SK-N-SH (cell line): Measurements from ENCODE around the gene MYBPC3. TPM values are rescaled to one million over a fixed set of nuclear protein-coding genes. Genes with fewer than 3 reads are reported as not detected.
"Not testable (repeated sequence)": the region's sequence is repeated elsewhere in the genome, so short reads cannot be mapped to it uniquely, and the experiment has no call there.

ENCODE experiments used
- CTCF ChIA-PET: fragments of 300-600, 350-600 bp; formaldehyde crosslinking; extraction: SDS; loops from one replicate; lab custom pipeline; 2021; lab: Yijun Ruan, JAX
- POLR2A ChIA-PET: fragments of 350-600 bp; sonication (Branson Sonifier 250); formaldehyde crosslinking; extraction: SDS; loops from one replicate; lab custom pipeline; 2020; ENCODE audit warnings: antibody characterized with exemption, inconsistent platforms; lab: Yijun Ruan, JAX
- DNase-seq: peaks from one replicate; pipeline ENCODE4 v3.0.0; 2012
- H2AFZ ChIP-seq: fragments of 200-600 bp; sonication (generic); 2 replicates; pipeline ENCODE4 v1.8.1; 2016; ENCODE audit warnings: antibody characterized with exemption, mild to moderate bottlenecking, low read depth
- H3F3A ChIP-seq: fragments of 200-600 bp; sonication (generic); replicated peaks from 2 replicates; pipeline ENCODE3; 2016; ENCODE audit warnings: antibody characterized with exemption, mild to moderate bottlenecking; ENCODE audit not compliant: insufficient read depth
- H3K27ac ChIP-seq, 2 experiments: fragments of 200-500 bp in 1 of 2; fragments of 200-600 bp in 1 of 2; sonication (Bioruptor generic) in 1 of 2; sonication (generic), shearing (Covaris generic) in 1 of 2; 2 replicates each; pipeline versions ENCODE4 v1.5.1 to v1.6.1; 2014 to 2016; ENCODE audit warnings: low read depth in 2 of 2, inconsistent platforms in 1 of 2, low read length in 1 of 2, mild to moderate bottlenecking in 1 of 2, mixed read lengths in 1 of 2
- H3K27me3 ChIP-seq: fragments of 200-600 bp; sonication (generic), shearing (Covaris generic); 2 replicates; pipeline ENCODE4 v1.6.1; 2016; ENCODE audit warnings: mixed run types; ENCODE audit not compliant: insufficient read depth
- H3K36me3 ChIP-seq, 2 experiments: fragments of 200-500 bp in 1 of 2; fragments of 200-600 bp in 1 of 2; sonication (Bioruptor generic) in 1 of 2; sonication (generic) in 1 of 2; replicated peaks in 1 of 2; 2 replicates each; pipeline versions ENCODE3 to v1.5.1; 2014 to 2016; ENCODE audit warnings: low read length in 1 of 2, mild to moderate bottlenecking in 1 of 2; ENCODE audit not compliant: insufficient read depth in 2 of 2, control insufficient read depth in 1 of 2
- H3K4me1 ChIP-seq, 2 experiments: fragments of 200-500 bp in 1 of 2; fragments of 200-600 bp in 1 of 2; sonication (Bioruptor generic) in 1 of 2; sonication (generic), shearing (Covaris generic) in 1 of 2; 2 replicates each; pipeline versions ENCODE4 v1.5.1 to v1.6.1; 2014 to 2016; ENCODE audit warnings: low read depth in 1 of 2, low read length in 1 of 2, mixed run types in 1 of 2; ENCODE audit not compliant: insufficient read depth in 2 of 2, control insufficient read depth in 1 of 2
- H3K4me2 ChIP-seq: fragments of 200-600 bp; sonication (generic), shearing (Covaris generic); 2 replicates; pipeline ENCODE4 v1.6.1; 2017; ENCODE audit warnings: mixed run types
- H3K4me3 ChIP-seq, 2 experiments: fragments of 200-500 bp in 1 of 2; fragments of 200-600 bp in 1 of 2; sonication (Bioruptor generic) in 1 of 2; sonication (generic), shearing (Covaris generic) in 1 of 2; 2 replicates each; pipeline versions ENCODE4 v1.5.1 to v1.8.1; 2014 to 2016; ENCODE audit warnings: low read depth in 2 of 2, inconsistent platforms in 1 of 2, low read length in 1 of 2, mild to moderate bottlenecking in 1 of 2, mixed read lengths in 1 of 2, moderate library complexity in 1 of 2
- H3K79me2 ChIP-seq: fragments of 200-600 bp; sonication (generic); 2 replicates; pipeline ENCODE4 v1.8.1; 2017; ENCODE audit warnings: mild to moderate bottlenecking; ENCODE audit not compliant: insufficient read depth
- H3K9ac ChIP-seq: fragments of 200-600 bp; sonication (generic); 2 replicates; pipeline ENCODE4 v1.6.1; 2017; ENCODE audit warnings: mixed run types
- H3K9me2 ChIP-seq: fragments of 200-600 bp; sonication (generic); 2 replicates; pipeline ENCODE4 v1.6.1; 2017; ENCODE audit warnings: mixed run types
- H3K9me3 ChIP-seq: fragments of 200-600 bp; sonication (generic); 2 replicates; pipeline ENCODE4 v1.6.1; 2017; ENCODE audit warnings: mixed run types, mild to moderate bottlenecking, moderate library complexity
- H4K20me1 ChIP-seq: fragments of 200-600 bp; sonication (generic); 2 replicates; pipeline ENCODE4 v1.6.1; 2017; ENCODE audit warnings: mild to moderate bottlenecking, mixed run types; ENCODE audit not compliant: insufficient read depth
- CHD2 ChIP-seq: fragments of 150-350 bp; IDR thresholded peaks from 2 replicates; pipeline ENCODE4 v1.6.1; 2018; ENCODE audit warnings: low read length; ENCODE audit not compliant: partially characterized antibody
- EP300 ChIP-seq, 2 experiments: IDR thresholded peaks; 2 replicates each; pipeline versions ENCODE4 v1.4.0 to v1.6.1; 2012; ENCODE audit warnings: borderline replicate concordance in 1 of 2, low read depth in 1 of 2, low read length in 1 of 2
- EZH2phosphoT487 ChIP-seq: fragments of 200-600 bp; sonication (generic); IDR thresholded peaks from 2 replicates; pipeline ENCODE4 v1.6.1; 2017; ENCODE audit warnings: low read depth, mixed run types, mild to moderate bottlenecking, antibody characterized with exemption, moderate library complexity, borderline replicate concordance
- FOSL2 ChIP-seq: IDR thresholded peaks from 2 replicates; pipeline ENCODE4 v1.4.0; 2012; ENCODE audit warnings: low read depth, mild to moderate bottlenecking, moderate library complexity, borderline replicate concordance
- FOXJ3 ChIP-seq: sonication (generic); formaldehyde crosslinking; IDR thresholded peaks from 2 replicates; pipeline ENCODE4 v1.5.1; 2020; ENCODE audit warnings: mild to moderate bottlenecking, missing genetic modification reagents
- FOXM1 ChIP-seq: IDR thresholded peaks from 2 replicates; pipeline ENCODE4 v1.4.0; 2012; ENCODE audit warnings: low read depth, mild to moderate bottlenecking
- GABPA ChIP-seq: IDR thresholded peaks from 2 replicates; pipeline ENCODE4 v1.4.0; 2012; ENCODE audit warnings: low read depth, mild to moderate bottlenecking
- GATA2 ChIP-seq: sonication (generic); formaldehyde crosslinking; IDR thresholded peaks from 2 replicates; pipeline ENCODE4 v1.5.0; 2020; ENCODE audit warnings: mild to moderate bottlenecking, missing genetic modification reagents
- JUND ChIP-seq: IDR thresholded peaks from 2 replicates; pipeline ENCODE4 v1.4.0; 2012
- MXI1 ChIP-seq: IDR thresholded peaks from 2 replicates; pipeline ENCODE4 v1.6.1; 2012; ENCODE audit warnings: mild to moderate bottlenecking, low read depth, low read length, improper control_type of control experiment
- NFIC ChIP-seq: IDR thresholded peaks from 2 replicates; pipeline ENCODE4 v1.4.0; 2012; ENCODE audit warnings: borderline replicate concordance
- RAD21 ChIP-seq: IDR thresholded peaks from 2 replicates; pipeline ENCODE4 v1.6.1; 2012; ENCODE audit warnings: mild to moderate bottlenecking, low read length
- RXRA ChIP-seq: IDR thresholded peaks from 2 replicates; pipeline ENCODE4 v1.4.0; 2012; ENCODE audit warnings: low read depth, mild to moderate bottlenecking, borderline replicate concordance
- TCF12 ChIP-seq: IDR thresholded peaks from 2 replicates; pipeline ENCODE4 v1.4.0; 2012
- WGBS: methylation state at CpG from one replicate; pipeline ENCODE4 v1.1.6; 2017; ENCODE audit warnings: low lambda C conversion rate; 5-methylcytosine and 5-hydroxymethylcytosine counted together
- polyA plus RNA-seq, 3 experiments: library from polyadenylated mRNA; depleted of rRNA; stranded (reverse); fragments of >200 nt; gene quantifications; 2 replicates each; pipeline ENCODE4 v1.2.3, GENCODE V29; 2012
- TF ChIP-seq, protein P1 (sequence below): fragments of 150-350 bp; IDR thresholded peaks from 2 replicates; pipeline ENCODE4 v1.6.1; 2016; ENCODE audit warnings: mild to moderate bottlenecking, low read depth, low read length
- TF ChIP-seq, protein P2 (sequence below): IDR thresholded peaks from 2 replicates; pipeline ENCODE4 v1.4.0; 2012; ENCODE audit warnings: low read depth, borderline replicate concordance
- TF ChIP-seq, protein P3 (sequence below): IDR thresholded peaks from 2 replicates; pipeline ENCODE4 v1.4.0; 2012; ENCODE audit warnings: low read depth, borderline replicate concordance

The MYBPC3 gene
- polyA plus RNA-seq, 1 of the 3 experiments (the other 2 are of a cell fraction) = not detected

DNA sequence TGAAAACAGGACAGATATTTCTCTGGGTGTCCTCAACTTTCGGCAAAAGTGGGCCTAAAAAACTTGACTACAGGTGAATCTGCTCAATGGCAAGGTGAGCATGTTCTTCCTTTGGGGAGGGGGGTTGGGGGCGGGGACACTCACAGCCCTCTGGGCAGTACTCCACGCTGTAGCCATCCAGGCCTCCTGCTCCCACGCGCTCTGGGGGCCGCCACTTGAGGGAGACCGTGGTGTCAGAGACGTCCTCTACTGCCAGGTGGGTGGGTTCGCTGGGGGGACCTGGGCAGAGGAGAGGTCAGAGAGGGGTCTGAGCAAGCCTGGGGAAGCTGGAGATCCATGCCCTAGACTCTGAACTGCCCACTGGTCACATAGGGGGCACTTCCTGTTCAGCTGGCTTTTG lies 16.8 kb downstream of the MYBPC3 start:
- DNase-seq = no peak
- H3K9ac ChIP-seq = no peak overlapping the region
- H3K4me1 ChIP-seq = no peaks in the 10 kb centered on the region
- H3K27ac ChIP-seq = no peak overlapping the region
- no peak overlapping the region for H3K4me2 ChIP-seq
- no peaks in the 10 kb centered on the region for H3K9me3 ChIP-seq
- TF ChIP-seq EZH2phosphoT487 (no peak), RXRA (no peak), GABPA (no peak), NFIC (no peak), RAD21 (no peak), FOXJ3 (CRISPR knock-in tag) (no peak), EP300 (IDR thresholded peaks at IDR 0.05; ENCODE audit: borderline replicate concordance in 1 of 2, low read depth in 1 of 2, low read length in 1 of 2) (no peak), JUND (no peak), MXI1 (no peak), GATA2 (no peak), FOSL2 (no peak), FOXM1 (no peak), TCF12 (no peak), CHD2 (no peak)
- TF ChIP-seq, protein P1, sequence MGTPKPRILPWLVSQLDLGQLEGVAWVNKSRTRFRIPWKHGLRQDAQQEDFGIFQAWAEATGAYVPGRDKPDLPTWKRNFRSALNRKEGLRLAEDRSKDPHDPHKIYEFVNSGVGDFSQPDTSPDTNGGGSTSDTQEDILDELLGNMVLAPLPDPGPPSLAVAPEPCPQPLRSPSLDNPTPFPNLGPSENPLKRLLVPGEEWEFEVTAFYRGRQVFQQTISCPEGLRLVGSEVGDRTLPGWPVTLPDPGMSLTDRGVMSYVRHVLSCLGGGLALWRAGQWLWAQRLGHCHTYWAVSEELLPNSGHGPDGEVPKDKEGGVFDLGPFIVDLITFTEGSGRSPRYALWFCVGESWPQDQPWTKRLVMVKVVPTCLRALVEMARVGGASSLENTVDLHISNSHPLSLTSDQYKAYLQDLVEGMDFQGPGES = no peak
- TF ChIP-seq, protein P2, sequence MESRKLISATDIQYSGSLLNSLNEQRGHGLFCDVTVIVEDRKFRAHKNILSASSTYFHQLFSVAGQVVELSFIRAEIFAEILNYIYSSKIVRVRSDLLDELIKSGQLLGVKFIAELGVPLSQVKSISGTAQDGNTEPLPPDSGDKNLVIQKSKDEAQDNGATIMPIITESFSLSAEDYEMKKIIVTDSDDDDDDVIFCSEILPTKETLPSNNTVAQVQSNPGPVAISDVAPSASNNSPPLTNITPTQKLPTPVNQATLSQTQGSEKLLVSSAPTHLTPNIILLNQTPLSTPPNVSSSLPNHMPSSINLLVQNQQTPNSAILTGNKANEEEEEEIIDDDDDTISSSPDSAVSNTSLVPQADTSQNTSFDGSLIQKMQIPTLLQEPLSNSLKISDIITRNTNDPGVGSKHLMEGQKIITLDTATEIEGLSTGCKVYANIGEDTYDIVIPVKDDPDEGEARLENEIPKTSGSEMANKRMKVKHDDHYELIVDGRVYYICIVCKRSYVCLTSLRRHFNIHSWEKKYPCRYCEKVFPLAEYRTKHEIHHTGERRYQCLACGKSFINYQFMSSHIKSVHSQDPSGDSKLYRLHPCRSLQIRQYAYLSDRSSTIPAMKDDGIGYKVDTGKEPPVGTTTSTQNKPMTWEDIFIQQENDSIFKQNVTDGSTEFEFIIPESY = no peak
- TF ChIP-seq, protein P3, sequence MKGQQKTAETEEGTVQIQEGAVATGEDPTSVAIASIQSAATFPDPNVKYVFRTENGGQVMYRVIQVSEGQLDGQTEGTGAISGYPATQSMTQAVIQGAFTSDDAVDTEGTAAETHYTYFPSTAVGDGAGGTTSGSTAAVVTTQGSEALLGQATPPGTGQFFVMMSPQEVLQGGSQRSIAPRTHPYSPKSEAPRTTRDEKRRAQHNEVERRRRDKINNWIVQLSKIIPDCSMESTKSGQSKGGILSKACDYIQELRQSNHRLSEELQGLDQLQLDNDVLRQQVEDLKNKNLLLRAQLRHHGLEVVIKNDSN = no peak
- 89% methylated on average over 3 of the region's 9 CpGs for WGBS
- CTCF ChIA-PET = interaction anchor here (1.3 to 1.5 kb wide), 3 partner anchors 19 to 76 kb away, joined by 3 to 4 read pairs (median 4); no protein-coding TSS in a partner anchor
- no peaks in the 10 kb centered on the region for H3K36me3 ChIP-seq
- no peaks in the 10 kb centered on the region for H3K27me3 ChIP-seq
- H4K20me1 ChIP-seq = no peaks in the 10 kb centered on the region
- no peak overlapping the region for H3K4me3 ChIP-seq
- POLR2A ChIA-PET = no interaction called here
- H3K9me2 ChIP-seq = no peaks in the 10 kb centered on the region
- no peaks in the 10 kb centered on the region for H3K79me2 ChIP-seq
- H3F3A ChIP-seq = no peaks in the 10 kb centered on the region
- no peak overlapping the region for H2AFZ ChIP-seq

DNA sequence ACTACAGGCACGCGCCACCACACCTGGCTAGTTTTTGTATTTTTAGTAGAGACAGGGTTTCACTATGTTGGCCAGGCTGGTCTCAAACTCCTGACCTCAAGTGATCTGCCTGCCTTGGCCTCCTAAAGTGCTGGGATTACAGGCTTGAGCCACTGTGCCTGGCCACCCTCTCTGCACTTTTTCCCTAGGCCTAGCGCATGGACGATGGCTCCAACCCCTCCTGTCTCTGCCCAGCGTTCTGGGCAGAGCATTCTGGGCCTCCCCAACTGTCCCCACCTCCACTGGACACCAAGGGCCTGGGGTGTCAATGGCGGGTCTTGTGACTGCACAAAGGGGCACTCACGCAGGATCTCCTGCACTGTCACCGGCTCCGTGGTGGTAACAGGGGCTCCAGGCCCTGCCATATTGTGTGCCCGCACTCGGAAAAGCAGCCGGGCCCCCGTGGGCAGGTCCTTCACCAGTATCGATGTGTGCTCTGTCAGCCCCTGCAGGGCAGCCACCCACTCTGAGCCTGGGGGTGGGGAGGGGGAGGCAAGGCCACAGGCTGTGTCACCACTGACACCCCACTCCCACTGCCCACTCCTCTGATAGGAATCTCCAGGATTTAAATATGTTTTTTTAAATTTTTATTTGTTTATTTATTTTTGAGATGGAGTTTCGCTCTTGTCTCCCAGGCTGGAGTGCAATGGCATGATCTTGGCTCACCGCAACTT lies 17.6 kb downstream of the MYBPC3 start:
- H3K27me3 ChIP-seq, H3K9me2 ChIP-seq, H3K36me3 ChIP-seq, H2AFZ ChIP-seq, H3K4me2 ChIP-seq, DNase-seq, H3K9me3 ChIP-seq, H3F3A ChIP-seq, H4K20me1 ChIP-seq, POLR2A ChIA-PET, H3K4me1 ChIP-seq, H3K9ac ChIP-seq, H3K27ac ChIP-seq, H3K4me3 ChIP-seq, H3K79me2 ChIP-seq: not testable (repeated sequence)
- CTCF ChIA-PET = interaction anchor here (1.0 to 1.5 kb wide), 3 partner anchors 20 to 76 kb away, joined by 3 to 4 read pairs (median 3); no protein-coding TSS in a partner anchor
- over 99% methylated on average over 8 of the region's 16 CpGs for WGBS
